Ramos (cell line): Measurements from ENCODE around the gene ALDH7A1.

ENCODE experiments used
- in situ Hi-C: fragments of 300-500 bp; cut with MboI; formaldehyde crosslinking; loops from one replicate; pipeline ENCODE4 v1.14.3; 2022; ENCODE audit warnings: low sequenced_read_pairs; ENCODE audit not compliant: unreplicated experiment

Gene ALDH7A1

GRCh38 chr5:126513302-126513701 is 81.7 kb downstream of the ALDH7A1 start:
- in situ Hi-C loops, result no loop called here

GRCh38 chr5:126512451-126512850 is 82.6 kb downstream of the ALDH7A1 start:
- in situ Hi-C loops, result no loop called here

- in situ Hi-C loops, result no loop called here
Measured at GRCh38 chr5:126511961-126512360, 83.1 kb downstream of the ALDH7A1 start.

GRCh38 chr5:126509339-126509738 is 85.7 kb downstream of the ALDH7A1 start:
- in situ Hi-C loops, result no loop called here

DNA sequence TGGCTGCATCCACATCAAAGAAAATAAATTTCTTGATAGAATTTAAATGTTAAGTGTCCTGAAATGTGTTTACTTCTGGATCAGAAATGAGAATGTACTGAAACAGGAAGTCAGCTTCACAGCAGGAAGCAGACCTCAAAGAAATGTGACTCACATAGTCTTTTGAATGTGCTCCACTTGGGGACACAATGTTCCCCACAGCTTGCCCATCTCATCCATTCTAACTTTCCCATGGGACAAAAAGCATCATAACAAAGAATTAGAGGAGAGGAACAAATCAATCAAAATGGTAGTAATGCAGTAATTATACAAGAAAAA is 86.1 kb downstream of the ALDH7A1 start:
- in situ Hi-C loops, result no loop called here

DNA sequence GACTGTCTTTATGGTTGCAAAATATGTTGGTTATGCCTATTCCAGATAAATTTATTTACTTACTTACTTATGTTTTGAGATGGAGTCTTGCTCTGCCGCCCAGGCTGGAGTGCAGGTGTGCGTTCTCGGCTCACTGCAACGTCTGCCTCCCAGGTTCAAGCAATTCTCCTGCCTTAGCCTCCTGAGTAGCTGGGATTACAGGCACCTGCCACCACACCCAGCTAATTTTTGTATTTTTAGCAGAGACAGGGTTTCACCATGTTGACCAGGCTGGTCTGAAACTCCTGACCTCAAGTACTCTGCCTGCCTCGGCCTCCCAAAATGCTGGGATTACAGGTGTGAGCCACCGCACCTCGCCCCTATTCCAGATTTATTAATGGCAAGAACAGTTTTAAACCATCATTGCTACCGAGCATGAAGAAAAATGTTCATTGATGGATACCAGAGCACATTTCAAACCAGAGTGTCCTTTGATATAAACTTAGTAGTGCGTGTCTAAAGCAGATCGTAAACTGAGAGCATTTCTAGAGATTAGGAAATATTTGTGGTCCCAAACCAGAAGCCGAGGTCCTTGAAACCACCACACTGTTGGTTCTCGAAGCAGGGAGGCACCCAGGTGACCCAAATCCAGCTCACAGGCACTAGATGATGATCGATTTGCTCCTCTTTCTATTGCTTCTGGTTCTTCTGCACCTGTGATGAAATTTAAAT is 86.6 kb downstream of the ALDH7A1 start:
- in situ Hi-C loops, result no loop called here

DNA sequence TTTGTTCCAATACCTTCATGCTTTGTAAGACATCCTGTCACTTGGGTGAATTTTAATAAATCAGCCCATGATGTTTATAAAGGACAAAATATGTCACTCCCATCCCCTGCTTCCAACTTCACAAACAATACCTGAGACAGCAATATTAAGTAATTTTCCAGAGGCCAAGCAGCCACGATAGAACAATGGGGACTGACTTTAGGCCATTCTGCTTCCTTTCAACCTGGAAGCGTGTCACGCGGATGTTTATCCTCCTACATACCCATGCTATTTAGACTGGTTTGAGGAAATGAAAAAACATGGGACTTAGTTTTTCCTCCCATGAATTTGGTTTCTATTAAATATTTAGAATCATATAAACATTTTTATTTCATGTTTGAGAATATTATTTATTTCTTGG is 88.9 kb downstream of the ALDH7A1 start:
- in situ Hi-C loops, result no loop called here

GRCh38 chr5:126503602-126504104 is 91.4 kb downstream of the ALDH7A1 start:
- in situ Hi-C loops, result no loop called here

DNA sequence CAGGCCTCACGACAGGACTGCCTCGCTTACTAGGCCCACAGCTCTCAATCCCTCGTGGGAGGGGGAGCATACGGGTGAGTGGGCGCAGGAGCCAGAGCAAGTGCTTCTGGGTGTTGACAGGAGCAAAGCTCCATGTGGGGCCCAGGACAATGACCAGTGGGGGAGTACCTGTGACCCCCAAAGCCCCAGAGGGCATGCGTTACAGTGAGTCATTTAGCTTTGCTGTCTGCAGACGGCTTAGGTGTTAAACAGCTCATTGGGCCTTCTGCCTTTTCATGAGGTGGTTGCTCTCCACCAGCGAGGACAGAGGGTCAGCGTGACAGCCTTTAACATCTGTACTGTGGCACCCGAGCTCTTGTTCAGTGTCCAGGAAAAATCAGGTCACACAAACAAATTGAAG is 93.6 kb downstream of the ALDH7A1 start:
- in situ Hi-C loops, result no loop called here

DNA sequence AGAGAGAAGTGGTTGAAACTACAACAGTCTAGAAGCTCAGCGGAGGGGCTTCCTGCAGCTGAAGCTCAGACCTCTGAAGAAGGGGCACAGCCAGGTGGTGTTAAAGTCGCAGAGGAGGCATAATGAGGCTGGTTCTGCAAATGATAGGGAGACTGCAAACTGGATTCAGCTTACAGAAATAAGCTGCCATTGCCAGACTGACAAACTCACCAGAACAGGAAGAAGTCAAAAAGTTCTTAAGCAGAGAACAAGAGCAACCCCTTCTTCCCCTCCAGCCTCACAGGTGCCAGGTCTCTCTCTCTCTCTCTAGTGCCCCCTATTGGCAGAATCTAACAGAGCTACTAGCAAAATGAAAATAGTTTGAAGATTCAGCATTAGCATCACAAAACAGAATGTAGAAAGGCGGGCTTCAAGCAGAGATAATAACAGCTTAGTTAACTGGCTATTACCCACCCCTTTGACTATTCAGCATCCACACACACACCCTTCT is 95.1 kb downstream of the ALDH7A1 start:
- in situ Hi-C loops, result no loop called here

- in situ Hi-C loops, result no loop called here
Measured at GRCh38 chr5:126499278-126499677, 95.7 kb downstream of the ALDH7A1 start.

- in situ Hi-C loops, result no loop called here
Measured at GRCh38 chr5:126497506-126497905, 97.5 kb downstream of the ALDH7A1 start.

- in situ Hi-C loops, result no loop called here
Measured at GRCh38 chr5:126494393-126494792, 100.6 kb downstream of the ALDH7A1 start.

DNA sequence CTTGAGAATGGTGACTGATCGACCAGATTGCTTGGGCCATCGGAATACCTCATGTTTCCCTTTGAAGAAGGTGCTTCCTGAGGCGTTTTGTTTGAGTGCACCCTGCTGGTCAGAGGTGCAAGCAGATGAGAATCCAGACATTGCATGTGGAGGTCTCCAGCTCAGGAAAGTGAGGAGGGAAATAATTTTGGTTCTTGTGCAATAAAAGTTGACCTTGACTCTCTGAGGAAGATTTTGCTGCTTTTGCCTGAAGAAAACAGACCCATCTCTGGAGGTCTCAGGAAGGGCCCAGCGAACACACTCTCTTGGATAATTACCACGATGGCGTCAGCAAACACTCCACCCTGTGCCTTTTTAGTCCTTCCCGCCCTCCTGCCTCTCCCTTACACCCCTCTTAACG is 102.1 kb downstream of the ALDH7A1 start:
- in situ Hi-C loops, result no loop called here

DNA sequence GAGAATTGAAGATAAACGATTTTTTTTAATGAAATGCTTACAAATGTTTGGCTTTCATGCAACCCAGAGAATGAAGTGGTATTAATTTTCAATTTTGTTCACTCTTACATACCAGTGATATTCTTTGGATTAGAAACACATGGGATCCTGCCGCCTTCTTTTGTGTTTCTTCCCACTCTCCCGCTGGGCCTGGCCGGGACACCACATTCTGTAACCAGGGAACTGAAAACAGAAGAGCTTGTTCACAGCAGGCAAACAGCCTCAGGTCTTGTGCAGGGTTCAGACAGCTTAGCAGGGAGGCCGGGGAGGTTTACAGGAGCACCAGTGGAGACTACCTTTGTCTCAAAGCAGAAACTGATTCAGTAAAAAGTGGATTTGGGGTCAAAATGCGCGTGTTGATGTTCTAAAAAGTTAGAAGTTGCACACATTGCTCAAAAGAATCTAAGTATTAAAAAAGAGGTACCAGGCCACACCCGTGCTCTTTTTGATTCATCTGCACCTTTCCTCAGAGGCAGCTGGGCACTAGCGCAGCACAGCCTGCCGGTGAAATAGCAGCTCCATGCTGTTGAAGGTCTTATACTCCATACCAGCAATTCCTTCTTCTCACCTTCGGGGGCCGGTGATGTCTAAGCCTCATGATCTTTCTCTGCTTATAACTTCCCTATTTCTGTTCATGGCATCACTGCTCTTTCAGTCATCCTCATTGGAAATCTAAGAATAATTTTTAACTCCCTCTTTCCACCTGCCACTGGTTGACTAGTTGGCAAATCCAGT is 104.7 kb downstream of the ALDH7A1 start:
- in situ Hi-C loops, result no loop called here

- in situ Hi-C loops, result no loop called here
Measured at GRCh38 chr5:126488443-126489065, 106.5 kb downstream of the ALDH7A1 start.

DNA sequence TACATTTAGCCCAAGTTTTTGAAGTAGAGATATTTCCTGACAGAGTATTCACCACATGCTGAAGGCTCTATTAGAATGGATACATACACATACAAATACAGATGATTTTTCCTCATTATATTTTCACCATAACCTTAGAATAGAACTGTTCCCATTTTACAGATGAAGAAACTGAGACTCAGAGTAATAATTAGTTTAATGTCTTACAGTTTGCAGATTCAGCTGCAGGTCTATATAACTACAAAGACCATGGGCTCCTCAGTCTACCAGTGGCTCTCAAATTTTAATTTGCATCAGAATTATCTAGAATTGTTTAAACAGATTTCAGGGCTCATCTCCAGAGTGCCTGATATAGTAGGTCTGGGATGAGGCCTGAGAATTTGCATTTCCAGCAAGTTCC is 107.4 kb downstream of the ALDH7A1 start:
- in situ Hi-C loops, result no loop called here

- in situ Hi-C loops, result no loop called here
Measured at GRCh38 chr5:126486332-126486731, 108.7 kb downstream of the ALDH7A1 start.

DNA sequence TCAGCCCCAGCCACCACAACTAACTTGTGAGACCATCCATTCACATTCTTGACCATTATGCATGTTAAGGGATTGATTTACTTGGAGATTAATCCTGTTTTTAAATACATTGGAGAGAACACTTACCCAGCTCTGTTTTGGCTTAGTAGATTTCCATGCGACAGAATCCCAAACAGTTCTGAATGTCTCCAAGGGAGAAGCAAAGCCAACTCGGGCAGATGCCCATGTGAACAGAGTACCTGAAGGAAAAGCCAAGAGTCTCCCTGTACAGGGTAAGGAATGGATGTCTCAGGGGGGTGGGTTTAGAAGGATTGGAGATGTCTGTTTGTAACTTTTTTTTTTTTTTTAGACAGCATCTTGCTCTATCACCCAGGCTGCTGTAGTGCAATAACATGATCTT is 110.8 kb downstream of the ALDH7A1 start:
- in situ Hi-C loops, result no loop called here

DNA sequence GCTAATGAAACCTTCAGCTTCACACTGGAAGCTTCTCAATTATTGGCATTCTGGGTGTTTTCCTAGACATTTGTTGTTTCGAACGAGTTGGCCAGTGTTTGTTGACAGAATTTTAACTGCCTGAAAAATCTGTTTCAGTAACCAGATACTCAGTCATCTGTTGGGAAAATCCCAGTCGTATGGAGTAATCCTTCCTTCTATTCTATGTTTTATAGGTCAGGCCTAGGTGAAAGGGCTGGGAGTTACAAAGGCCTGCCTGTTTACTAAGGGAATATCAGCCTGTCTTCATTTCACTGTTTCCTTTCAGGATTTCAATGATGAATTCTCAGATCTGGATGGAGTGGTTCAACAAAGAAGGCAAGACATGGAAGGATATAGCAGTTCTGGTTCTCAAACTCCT is 111.9 kb downstream of the ALDH7A1 start:
- in situ Hi-C loops, result no loop called here

DNA sequence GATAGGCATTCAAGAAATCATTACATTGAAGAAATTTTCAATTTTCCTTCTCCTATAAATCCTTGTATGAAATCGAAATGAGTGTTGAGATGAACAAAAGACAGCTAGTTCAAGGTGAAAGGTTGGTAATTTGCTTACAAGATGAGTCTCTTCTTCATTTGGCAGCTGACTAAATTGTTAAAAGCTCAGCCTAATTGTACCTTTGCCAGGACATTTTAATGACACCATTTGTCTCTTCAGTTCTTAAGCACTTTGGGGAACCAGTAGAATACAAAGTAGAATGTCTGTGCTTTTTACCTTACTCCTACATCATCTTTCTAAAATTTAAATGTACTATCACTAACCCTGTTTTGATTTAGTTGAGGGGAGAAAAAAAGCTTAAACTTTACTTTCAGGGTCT is 112.4 kb downstream of the ALDH7A1 start:
- in situ Hi-C loops, result no loop called here
